Neural progenitor cell (in vitro differentiated cells): ENCODE data around the gene MYO1A. TPM values are rescaled to one million over a fixed set of nuclear protein-coding genes. Genes with fewer than 3 reads are reported as not detected.
"Not testable (repeated sequence)": the region's sequence is repeated elsewhere in the genome, so short reads cannot be mapped to it uniquely, and the experiment has no call there.

Experiments
- DNase-seq: peaks from one replicate; pipeline ENCODE4 v3.0.0-alpha.2; 2016; ENCODE audit warnings: low spot score
- H2AFZ ChIP-seq: fragments of 200-600 bp; sonication (generic); replicated peaks from 2 replicates; pipeline ENCODE4 v1.6.1; 2016; ENCODE audit warnings: antibody characterized with exemption
- H3F3A ChIP-seq: fragments of 200-600 bp; sonication (generic); 2 replicates; pipeline ENCODE4 v1.6.1; 2016; ENCODE audit warnings: antibody characterized with exemption, low read depth
- H3K27ac ChIP-seq: fragments of 200-600 bp; sonication (generic); 2 replicates; pipeline ENCODE4 v1.5.1; 2016; ENCODE audit warnings: mild to moderate bottlenecking
- H3K27me3 ChIP-seq: fragments of 200-600 bp; sonication (generic); 2 replicates; pipeline ENCODE4 v1.6.1; 2016; ENCODE audit warnings: mild to moderate bottlenecking, moderate library complexity
- H3K36me3 ChIP-seq: fragments of 200-600 bp; sonication (generic); 2 replicates; pipeline ENCODE4 v1.5.1; 2016
- H3K4me1 ChIP-seq: fragments of 200-600 bp; sonication (generic); 2 replicates; pipeline ENCODE4 v1.6.1; 2016; ENCODE audit warnings: mixed run types
- H3K4me2 ChIP-seq: fragments of 200-600 bp; sonication (generic); 2 replicates; pipeline ENCODE4 v1.6.1; 2016
- H3K4me3 ChIP-seq: fragments of 200-600 bp; sonication (generic); 2 replicates; pipeline ENCODE4 v1.5.1; 2016
- H3K79me2 ChIP-seq: fragments of 200-600 bp; sonication (generic); 2 replicates; pipeline ENCODE4 v1.6.1; 2016; ENCODE audit warnings: low read depth
- H3K9ac ChIP-seq: fragments of 200-600 bp; sonication (generic); 2 replicates; pipeline ENCODE4 v1.6.1; 2016
- H3K9me3 ChIP-seq: fragments of 200-600 bp; sonication (generic); 2 replicates; pipeline ENCODE4 v1.5.1; 2016; ENCODE audit warnings: low read depth
- H4K20me1 ChIP-seq: fragments of 200-600 bp; sonication (generic); 2 replicates; pipeline ENCODE4 v1.6.1; 2016; ENCODE audit warnings: low read depth
- H3K27ac Mint-ChIP-seq: 3 replicates; pipeline ENCODE4 v1.8.0; 2021; ENCODE audit warnings: mixed read lengths
- H3K27me3 Mint-ChIP-seq: 2 replicates; pipeline ENCODE4 v1.8.0; 2022; ENCODE audit warnings: low read depth, mild to moderate bottlenecking, inconsistent platforms, moderate library complexity, mixed read lengths; ENCODE audit not compliant: insufficient read depth
- H3K36me3 Mint-ChIP-seq: 3 replicates; pipeline ENCODE4 v1.8.0; 2021; ENCODE audit warnings: mixed read lengths
- H3K4me1 Mint-ChIP-seq: 3 replicates; pipeline ENCODE4 v1.8.0; 2021; ENCODE audit warnings: mixed read lengths
- H3K4me3 Mint-ChIP-seq: 3 replicates; pipeline ENCODE4 v1.8.0; 2021; ENCODE audit warnings: mild to moderate bottlenecking, moderate library complexity, mixed read lengths
- H3K9me3 Mint-ChIP-seq: 3 replicates; pipeline ENCODE4 v1.8.0; 2020; ENCODE audit warnings: mixed read lengths
- EZH2 ChIP-seq: fragments of 200-600 bp; sonication (generic); IDR thresholded peaks from 2 replicates; pipeline ENCODE4 v1.6.1; 2017; ENCODE audit warnings: antibody characterized with exemption, mild to moderate bottlenecking, moderate library complexity
- EZH2phosphoT487 ChIP-seq: fragments of 200-600 bp; sonication (generic); IDR thresholded peaks from 2 replicates; pipeline ENCODE4 v1.6.1; 2017; ENCODE audit warnings: antibody characterized with exemption
- total RNA-seq: library from RNA; depleted of rRNA; stranded (reverse); fragments of >200 nt; gene quantifications from 2 replicates; pipeline ENCODE4 v1.2.3, GENCODE V29; 2015; ENCODE audit warnings: low replicate concordance
- TF ChIP-seq, protein P1 (sequence below): fragments of 200-600 bp; sonication (generic); IDR thresholded peaks from 2 replicates; pipeline ENCODE4 v1.5.1; 2017; ENCODE audit warnings: antibody characterized with exemption, mild to moderate bottlenecking

The MYO1A gene
- total RNA-seq, 1 donor from 2014 or later, result not detected

GRCh38 chr12:57019983-57020719, 29.8 kb downstream of the MYO1A start:
- Mint-ChIP-seq H3K27ac (no peak overlapping the region), H3K36me3 (no peaks in the 10 kb centered on the region), H3K27me3 (peaks cover 16% of the 10 kb centered on the region), H3K4me1 (peaks cover 4% of the 10 kb centered on the region), H3K9me3 (no peaks in the 10 kb centered on the region), H3K4me3 (no peak overlapping the region)
- DNase-seq, result no peak
- Histone ChIP-seq H3K9ac (no peak overlapping the region), H3K9me3 (no peaks in the 10 kb centered on the region), H4K20me1 (no peaks in the 10 kb centered on the region), H3F3A (no peaks in the 10 kb centered on the region), H3K36me3 (no peaks in the 10 kb centered on the region), H3K27ac (no peak overlapping the region), H3K27me3 (no peaks in the 10 kb centered on the region), H2AFZ (no peak overlapping the region), H3K4me3 (no peak overlapping the region), H3K79me2 (no peaks in the 10 kb centered on the region), H3K4me1 (peaks cover 16% of the 10 kb centered on the region), H3K4me2 (no peak overlapping the region)
- TF ChIP-seq, protein P1, sequence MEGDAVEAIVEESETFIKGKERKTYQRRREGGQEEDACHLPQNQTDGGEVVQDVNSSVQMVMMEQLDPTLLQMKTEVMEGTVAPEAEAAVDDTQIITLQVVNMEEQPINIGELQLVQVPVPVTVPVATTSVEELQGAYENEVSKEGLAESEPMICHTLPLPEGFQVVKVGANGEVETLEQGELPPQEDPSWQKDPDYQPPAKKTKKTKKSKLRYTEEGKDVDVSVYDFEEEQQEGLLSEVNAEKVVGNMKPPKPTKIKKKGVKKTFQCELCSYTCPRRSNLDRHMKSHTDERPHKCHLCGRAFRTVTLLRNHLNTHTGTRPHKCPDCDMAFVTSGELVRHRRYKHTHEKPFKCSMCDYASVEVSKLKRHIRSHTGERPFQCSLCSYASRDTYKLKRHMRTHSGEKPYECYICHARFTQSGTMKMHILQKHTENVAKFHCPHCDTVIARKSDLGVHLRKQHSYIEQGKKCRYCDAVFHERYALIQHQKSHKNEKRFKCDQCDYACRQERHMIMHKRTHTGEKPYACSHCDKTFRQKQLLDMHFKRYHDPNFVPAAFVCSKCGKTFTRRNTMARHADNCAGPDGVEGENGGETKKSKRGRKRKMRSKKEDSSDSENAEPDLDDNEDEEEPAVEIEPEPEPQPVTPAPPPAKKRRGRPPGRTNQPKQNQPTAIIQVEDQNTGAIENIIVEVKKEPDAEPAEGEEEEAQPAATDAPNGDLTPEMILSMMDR, result no peak
- TF ChIP-seq EZH2 (no peak), EZH2phosphoT487 (no peak)

DNA sequence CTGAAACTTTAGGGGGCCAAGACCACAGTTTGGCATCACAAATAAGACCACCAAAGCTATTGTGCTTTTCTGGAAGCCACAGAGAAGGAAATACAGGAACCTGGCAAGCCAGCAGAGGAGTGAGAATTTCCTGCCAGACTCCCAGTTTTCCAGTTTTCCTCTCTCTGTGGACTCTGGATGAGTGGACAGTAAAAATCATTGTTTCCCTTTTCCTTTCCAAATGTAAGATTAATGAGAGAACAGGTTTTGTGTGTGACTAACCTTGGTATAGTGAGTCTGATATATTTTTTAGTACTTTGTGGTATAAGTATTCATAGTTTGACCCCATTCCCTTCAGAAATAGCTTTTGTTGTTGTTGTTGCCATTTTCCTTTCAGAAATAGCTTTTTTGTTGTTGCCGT, 31.0 kb downstream of the MYO1A start:
- Histone ChIP-seq H3K9me3 (no peaks in the 10 kb centered on the region), H3K4me1 (peaks cover 16% of the 10 kb centered on the region), H3K36me3 (no peaks in the 10 kb centered on the region), H2AFZ (no peak overlapping the region), H3K27ac (no peak overlapping the region), H3K79me2 (no peaks in the 10 kb centered on the region), H4K20me1 (no peaks in the 10 kb centered on the region), H3K4me3 (no peak overlapping the region), H3K27me3 (no peaks in the 10 kb centered on the region), H3K9ac (no peak overlapping the region), H3K4me2 (no peak overlapping the region), H3F3A (no peaks in the 10 kb centered on the region)
- no peak for DNase-seq
- TF ChIP-seq EZH2 (no peak), EZH2phosphoT487 (no peak)
- TF ChIP-seq, protein P1, result no peak
- no peak overlapping the region for H3K27ac Mint-ChIP-seq
- H3K36me3 Mint-ChIP-seq, result no peaks in the 10 kb centered on the region
- peaks cover 20% of the 10 kb centered on the region for H3K27me3 Mint-ChIP-seq
- no peak overlapping the region for H3K4me3 Mint-ChIP-seq
- H3K4me1 Mint-ChIP-seq, result peaks cover 5% of the 10 kb centered on the region
- H3K9me3 Mint-ChIP-seq, result no peaks in the 10 kb centered on the region

GRCh38 chr12:57018353-57018752, 31.6 kb downstream of the MYO1A start:
- H3K4me1 Mint-ChIP-seq, H3K9ac ChIP-seq, H3K36me3 ChIP-seq, H3K4me3 Mint-ChIP-seq, H3F3A ChIP-seq, H3K9me3 Mint-ChIP-seq, H3K27ac ChIP-seq, H3K9me3 ChIP-seq, H3K4me3 ChIP-seq, H4K20me1 ChIP-seq, H2AFZ ChIP-seq, DNase-seq, H3K27me3 ChIP-seq, H3K27ac Mint-ChIP-seq, H3K4me2 ChIP-seq, H3K79me2 ChIP-seq, H3K36me3 Mint-ChIP-seq: not testable (repeated sequence)
- peaks cover 24% of the 10 kb centered on the region for H3K27me3 Mint-ChIP-seq
- H3K4me1 ChIP-seq, result peaks cover 16% of the 10 kb centered on the region

GRCh38 chr12:57016348-57016747, 33.6 kb downstream of the MYO1A start, which contains the start of gene TAC3:
Gene TAC3 (minus strand): TSS chr12:57016529. CDS start chr12:57015797, 732 bp downstream.
- H3K4me3 ChIP-seq, result peak within 1 kb of the TSS; percentile 26
- H3K4me2 ChIP-seq, result peak within 1 kb of the TSS; percentile 70
- peaks cover 16% of the 10 kb centered on the region for H3K4me1 ChIP-seq
- Mint-ChIP-seq H3K4me1 (peaks cover 2% of the 10 kb centered on the region), H3K4me3 (no peak within 1 kb of the TSS), H3K36me3 (no peaks in the 10 kb centered on the region), H3K27me3 (peaks cover 25% of the 10 kb centered on the region), H3K27ac (no peak within 1 kb of the TSS), H3K9me3 (no peaks in the 10 kb centered on the region)
- no peaks in the 10 kb centered on the region for H3K36me3 ChIP-seq
- TF ChIP-seq EZH2 (no peak), EZH2phosphoT487 (no peak)
- TF ChIP-seq, protein P1, result no peak
- no peaks in the 10 kb centered on the region for H3K9me3 ChIP-seq
- no peaks in the 10 kb centered on the region for H3F3A ChIP-seq
- H3K27ac ChIP-seq, result no peak within 1 kb of the TSS
- no peaks in the 10 kb centered on the region for H3K27me3 ChIP-seq
- no peaks in the 10 kb centered on the region for H3K79me2 ChIP-seq
- H4K20me1 ChIP-seq, result no peaks in the 10 kb centered on the region
- peak; percentile 67 for DNase-seq
- H3K9ac ChIP-seq, result peak within 1 kb of the TSS; percentile 57
- peak within 1 kb of the TSS; percentile 96 for H2AFZ ChIP-seq
